Suppressor macrophage treated with lipopolysaccharide for 1 hour (primary cell): ENCODE results near the gene NELL1.

Source experiments
- DNase-seq, 3 donors: peaks; one replicate each; pipeline ENCODE4 v3.0.0-alpha.2; 2020 to 2022

The NELL1 gene

DNA sequence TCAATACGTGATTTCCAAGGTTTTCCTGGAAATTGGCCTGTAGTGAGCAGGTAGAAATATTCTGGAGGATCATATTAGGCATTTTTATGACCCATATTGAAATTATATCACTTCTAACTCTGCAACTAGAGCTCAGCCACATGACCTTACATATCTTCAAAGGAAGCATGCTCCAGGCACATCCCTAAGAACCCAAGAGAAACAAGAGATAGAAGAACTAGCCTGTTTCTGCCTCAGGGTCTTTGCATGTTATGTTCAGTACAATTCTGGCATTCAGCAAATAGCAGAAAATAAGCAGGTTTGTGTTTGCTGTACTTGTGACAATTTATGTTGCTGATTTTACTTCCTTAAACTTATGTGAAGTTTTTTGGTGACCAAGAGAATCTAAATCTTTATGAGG is 859.8 kb downstream of the NELL1 start:
- DNase-seq, result no peak

DNA sequence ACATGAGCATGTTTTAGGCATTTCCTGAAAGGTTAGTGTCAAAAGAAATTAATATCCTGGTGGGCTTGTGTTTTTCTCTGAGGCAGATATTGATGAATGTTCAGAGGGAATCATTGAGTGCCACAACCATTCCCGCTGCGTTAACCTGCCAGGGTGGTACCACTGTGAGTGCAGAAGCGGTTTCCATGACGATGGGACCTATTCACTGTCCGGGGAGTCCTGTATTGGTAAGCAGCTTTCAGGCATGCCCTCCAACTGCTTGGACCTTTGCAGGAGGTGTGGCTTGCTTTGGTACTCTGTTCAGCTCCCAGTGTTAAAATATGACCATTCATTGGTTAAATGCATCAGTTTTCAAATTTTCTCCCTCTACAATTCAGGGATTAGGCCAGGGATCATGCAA is 864.9 kb downstream of the NELL1 start:
- no peak for DNase-seq

DNA sequence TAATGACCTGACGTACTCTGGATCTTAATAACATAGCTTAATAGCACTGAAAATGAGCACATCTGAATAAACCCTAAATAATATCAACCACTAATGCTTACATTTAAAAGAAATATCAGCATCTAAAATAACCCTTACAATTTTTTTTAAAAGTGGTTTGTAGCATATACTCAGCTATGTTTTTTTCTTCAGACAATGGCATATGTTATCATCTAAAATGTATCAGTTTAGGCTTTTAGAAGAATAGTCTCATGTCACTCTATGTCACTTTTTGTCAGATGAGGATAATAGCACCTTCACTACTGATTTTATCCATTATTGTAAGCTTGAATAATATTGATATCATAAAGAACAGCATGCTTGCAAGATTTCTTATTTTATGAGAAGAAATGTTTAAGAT is 868.6 kb downstream of the NELL1 start:
- DNase-seq, result no peak

DNA sequence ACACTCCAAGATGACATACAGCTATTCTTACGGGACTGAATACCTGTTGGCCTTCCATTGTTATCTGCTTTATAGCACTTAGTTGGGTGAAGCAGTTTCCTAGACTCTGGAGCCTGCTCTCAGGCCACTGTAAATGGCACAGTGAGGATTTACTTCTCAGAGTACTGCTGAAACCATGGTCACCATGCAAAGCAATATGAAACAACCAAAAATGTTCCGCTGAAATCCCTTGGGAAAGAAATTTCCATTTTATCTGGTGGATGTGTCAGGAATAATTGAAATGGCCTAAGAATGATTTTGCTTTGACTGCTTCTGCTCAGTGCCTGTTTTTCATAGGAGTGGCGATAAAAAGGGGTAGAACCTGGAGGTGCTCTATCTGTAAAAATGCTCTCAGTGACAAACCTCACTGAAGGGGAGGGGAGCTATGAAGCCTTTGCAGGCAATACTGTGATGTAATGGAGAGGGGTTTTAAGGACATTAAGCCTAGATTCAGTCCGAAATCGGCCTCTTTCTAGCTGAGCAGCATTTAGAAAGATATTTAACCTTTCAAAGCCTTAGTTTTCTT is 871.9 kb downstream of the NELL1 start:
- DNase-seq, result no peak

DNA sequence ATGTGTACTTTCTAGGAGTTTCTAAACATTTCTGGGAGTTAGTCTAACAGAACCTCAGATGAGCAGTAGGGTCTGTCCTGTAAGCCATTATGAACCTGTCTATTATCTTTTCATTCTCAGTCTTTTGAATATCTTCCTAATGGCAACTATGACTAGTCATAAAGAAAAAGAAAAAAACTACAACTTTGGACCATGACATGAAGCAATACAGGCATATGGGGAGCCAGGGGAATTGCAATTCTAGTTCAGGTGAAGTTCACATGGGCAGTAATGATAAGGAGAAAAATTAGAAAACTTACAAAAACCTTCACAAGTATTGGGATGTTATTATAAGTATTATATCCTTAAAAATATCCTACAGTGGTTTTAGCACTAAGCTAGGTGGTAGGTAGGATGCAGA is 874.5 kb downstream of the NELL1 start:
- no peak for DNase-seq

DNA sequence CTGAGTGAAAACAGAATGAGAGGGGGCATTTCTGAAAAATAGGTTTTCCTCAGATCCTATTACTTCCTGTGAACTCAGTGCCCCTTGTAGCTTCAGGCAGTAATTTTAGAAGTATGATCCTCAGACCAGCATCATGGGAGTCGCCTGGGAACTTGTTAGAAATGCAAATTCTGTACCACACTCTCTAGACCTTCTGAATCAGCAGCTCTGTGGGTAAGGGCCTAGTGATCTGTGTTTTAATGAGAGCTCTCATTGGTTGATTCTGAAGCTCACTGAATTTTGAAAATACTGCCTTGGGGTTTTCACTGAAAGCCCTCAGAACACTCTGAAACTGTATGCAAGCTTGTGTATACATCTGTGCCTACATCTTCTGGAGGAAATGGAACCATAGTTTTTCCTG is 876.3 kb downstream of the NELL1 start:
- no peak for DNase-seq

DNA sequence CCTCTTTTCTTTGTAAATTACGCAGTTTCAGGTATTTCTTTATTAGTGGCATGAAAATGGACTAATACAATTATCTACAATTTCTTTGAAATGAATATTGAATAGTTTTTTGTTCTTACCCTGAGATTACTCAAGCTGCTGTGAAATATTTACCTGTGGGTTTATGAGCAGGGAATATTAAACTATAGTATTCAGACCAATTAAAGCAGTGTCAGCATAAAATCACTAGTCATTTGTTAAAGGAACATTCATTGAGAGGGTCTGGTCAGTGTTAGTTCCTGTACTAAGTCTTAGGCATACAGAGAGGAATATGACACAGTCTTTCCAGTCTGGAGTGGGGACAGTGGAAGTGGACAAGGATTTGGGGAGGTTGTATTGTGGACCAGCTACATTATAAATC is 877.3 kb downstream of the NELL1 start:
- no peak for DNase-seq

DNA sequence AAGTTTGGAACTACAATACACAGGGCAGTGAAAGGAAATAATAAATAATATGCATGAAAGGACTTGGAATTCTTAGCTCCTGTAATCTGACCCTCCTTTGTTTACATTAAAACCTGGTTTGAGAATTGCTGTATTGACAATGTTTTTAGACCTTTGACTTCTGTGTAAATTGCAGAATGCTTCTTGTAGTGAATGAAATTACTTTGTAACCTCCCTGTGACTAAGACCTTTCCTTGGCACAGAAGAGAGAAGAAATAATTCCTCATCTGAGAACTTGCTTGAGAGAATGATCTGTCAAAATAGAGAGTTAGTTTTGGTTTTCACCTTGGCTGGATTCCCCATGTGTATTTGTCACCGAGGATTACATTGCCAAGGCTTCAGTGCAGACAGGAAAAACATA is 883.5 kb downstream of the NELL1 start:
- DNase-seq, result no peak

DNA sequence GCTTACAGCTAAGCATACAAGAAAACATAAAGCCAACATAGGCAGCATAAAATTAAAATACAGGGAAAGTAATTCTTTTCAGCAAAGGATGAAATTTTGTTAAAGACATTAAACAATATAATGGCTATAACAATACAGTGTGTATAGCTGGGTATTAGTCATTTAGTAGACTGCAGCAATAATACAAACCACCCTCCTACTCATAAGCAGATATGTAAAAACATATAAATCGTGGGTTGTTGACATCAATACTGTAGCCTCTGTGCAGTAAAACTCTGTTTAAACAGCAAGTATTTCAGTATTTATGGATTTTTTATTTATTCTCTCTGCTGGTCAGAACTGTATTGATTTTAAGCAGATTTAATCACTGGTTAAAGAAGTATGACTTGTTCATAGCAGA is 884.4 kb downstream of the NELL1 start:
- no peak for DNase-seq

DNA sequence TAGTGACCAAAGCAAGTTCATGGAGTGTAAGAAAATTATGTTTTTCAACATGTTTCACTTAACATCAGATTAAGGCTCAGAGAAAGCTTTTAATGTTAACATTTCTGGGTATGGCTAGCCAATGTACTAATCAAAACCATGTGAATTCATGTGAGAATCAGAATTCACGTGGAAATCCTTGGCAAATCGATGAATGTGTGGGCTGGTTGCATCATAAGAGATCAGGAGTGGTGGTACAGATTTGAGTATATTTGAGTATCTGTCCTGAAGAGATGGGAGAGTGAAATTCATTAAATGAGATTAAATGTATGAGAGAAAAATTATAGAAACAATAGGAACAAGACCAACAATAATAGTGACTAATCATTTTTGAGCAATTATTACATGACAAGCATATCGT is 884.9 kb downstream of the NELL1 start:
- DNase-seq, result no peak

DNA sequence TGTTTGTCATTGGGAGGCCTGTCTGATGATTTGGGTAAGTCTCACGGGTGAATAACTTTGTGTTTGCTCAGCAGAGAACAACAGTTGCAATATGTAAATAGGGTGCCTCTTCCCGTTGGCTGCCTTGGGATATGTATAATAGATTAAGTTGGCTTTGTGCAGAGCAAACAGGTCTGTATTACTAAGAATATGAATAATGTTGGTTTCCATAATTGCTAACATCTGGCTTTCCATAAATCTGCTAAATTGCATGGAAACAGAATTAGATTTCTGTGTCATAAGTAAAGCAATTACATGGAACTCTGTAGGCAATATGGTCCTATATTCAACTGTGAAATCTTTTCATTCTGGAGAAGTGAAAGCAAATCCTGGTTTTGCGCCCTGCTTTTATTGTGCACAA is 887.5 kb downstream of the NELL1 start:
- no peak for DNase-seq

DNA sequence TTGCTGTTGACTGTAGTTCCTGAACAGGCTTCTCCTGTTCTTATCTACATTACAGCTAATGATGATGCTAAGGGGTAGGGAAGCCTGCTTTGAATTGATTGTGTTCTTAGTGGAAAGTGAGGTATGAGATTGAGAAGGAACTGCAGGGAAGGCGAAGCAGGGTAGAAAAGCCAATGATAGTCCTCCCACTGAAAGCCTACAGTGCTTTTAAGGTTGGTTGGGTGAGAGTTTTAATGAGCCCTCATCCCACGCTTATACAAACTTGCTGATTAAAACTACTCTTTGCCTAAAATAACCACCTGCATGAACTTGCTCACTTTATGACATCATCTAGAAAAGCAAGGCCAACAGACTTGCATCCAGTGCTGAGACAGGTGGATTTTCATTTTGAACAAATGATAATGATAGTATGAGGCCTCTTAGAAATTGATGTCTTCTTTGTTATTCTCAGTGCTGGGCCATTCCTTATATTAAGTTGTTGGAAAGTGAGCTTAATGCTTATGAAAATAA is 891.1 kb downstream of the NELL1 start:
- no peak for DNase-seq

DNA sequence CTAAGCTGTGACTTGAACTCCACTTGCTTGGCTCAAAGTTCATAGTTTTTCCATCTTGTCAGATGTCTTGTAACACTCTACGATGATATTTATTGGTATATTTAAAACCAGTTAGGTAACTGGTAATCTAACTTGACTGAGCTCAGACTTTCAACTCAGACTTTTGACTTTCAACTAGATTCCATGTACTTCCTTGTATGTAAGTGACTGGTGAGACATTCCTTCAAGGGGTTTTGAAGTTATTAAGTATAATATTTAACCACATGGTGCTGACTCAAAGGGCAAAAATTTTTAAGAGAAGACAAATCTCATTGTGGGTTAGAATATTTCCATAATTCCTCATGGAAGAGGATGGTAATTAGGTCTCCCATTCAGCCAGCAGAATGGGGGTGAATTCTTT is 892.2 kb downstream of the NELL1 start:
- DNase-seq, result no peak

DNA sequence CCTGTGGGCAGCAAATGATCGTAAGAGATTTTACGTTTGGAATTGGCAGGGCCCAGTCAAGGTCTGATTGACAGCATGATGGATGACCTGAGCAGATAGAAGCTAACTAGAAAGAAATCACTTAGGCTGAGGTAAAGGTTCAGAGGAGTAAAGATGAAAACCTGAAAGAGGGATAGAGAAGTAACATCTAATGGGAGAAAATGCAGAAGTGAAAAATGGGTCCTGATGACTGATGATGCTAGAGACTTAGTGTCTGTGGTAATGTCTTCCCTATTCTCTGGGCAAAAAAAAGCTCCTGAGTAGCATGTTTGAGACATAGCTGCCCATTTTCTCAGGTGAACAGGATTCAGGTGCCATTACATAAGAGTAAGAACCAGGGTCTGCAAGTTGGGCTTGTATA is 894.7 kb downstream of the NELL1 start:
- no peak for DNase-seq

DNA sequence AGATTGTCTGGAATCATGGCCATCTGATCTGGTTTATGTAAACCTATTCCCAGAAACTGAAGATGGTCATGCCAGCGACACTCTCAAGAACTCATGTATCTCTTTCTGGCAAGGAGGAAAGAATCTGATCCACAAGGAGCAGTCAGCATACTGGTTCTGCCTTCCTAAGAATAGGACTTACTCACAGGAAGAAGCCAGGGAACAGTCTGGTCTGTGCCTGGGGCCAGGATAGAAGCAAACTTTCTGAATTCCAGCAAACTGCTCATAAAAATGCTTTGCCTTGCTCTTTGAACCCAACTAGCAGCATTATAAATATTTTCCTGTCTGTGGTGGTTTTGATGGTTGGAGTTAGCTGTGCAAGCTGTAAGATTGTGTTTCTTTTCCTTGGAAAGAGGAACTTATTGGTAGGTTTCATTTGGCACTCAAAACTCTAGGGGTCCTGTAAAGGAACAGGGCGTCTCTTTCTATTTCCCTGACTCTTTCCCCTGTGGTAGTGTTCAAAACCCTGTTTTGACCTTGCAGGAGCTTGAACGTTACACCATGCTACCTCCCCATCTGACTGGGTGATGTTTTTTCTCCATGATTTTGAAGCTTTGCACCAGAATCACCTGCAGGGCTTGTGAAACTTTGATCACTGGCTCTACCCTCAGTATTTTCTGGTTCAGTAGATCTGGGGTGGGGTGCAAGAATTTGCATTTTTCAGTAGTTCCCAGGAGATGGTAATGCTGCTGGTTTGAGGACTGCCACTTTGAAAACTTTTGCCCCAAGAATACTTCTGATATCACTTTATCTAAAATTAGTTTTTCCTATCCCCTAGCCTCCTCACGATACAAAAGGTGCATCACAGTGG is 895.7 kb downstream of the NELL1 start:
- DNase-seq, result no peak

DNA sequence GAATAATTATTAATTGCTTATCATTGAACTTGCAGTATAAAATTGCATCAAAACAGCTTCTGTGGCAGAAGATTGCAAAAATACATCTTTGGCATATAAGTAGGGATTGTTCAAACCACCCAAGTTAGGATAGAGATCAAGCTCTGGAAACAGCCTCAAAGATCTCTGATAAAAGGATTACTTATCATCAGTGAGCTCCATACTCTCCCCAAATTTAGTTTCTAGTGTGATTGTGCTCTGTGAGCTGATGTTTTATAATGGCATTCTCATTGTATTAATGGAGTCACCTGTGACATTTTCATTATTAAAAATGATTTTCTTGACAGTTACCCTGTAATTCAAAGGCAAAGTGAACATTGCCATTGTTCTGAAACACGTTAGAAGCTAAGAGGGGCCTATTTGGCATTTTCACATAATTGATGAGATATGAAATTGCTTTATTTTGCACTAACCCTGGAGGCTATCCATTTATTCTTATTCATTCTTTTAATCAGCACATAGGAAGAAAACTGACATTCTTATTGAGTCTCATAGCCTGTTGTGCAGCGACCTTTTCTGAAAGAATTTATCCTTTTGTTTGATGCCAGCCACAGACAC is 897.2 kb downstream of the NELL1 start:
- no peak for DNase-seq

DNA sequence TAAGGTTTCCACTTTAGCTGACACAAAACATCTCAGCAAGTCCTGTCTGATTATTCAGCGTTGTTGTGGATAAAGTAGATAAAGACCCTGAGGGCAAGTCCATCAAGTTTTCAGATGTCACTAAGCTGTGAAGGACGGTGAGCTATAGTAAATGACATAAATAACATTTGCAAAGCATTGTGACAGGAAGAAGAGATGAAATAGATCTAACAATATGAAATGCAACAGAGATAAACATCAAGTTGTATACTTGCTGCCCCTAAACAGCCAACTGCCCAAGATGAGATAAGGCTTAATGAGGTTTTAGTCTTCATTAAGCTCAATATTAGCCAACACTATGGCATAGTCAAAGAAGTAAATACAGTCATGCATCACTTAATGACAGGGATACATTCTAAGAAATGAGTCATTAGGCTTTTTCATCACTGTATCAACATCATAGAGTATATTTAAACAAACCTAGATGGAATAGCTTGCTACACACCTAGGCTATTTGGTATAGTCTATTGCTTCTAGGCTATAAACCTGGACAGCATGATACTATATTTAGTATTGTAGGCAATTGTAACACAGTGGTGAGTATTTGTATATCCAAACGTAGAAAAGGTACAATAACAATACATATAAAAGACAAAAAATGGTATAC is 898.4 kb downstream of the NELL1 start:
- no peak for DNase-seq

DNA sequence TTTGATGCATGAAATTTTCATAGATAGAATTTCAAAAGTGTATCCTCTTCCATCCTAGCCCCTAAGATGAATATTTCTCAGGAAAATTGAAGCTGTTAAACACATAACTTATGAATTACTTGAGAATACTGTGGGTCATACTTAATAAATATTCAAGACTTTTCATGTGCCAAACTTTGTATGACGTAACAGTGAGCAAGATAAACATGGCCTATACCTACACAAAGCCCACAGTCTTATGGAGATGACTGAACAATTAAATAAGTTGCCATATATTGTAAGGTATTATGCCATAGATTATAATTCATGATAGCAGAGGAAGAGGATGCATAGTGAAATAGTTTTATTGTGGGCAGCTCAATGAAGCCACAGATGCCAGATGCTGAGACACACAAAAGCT is 902.8 kb downstream of the NELL1 start:
- DNase-seq, result no peak

DNA sequence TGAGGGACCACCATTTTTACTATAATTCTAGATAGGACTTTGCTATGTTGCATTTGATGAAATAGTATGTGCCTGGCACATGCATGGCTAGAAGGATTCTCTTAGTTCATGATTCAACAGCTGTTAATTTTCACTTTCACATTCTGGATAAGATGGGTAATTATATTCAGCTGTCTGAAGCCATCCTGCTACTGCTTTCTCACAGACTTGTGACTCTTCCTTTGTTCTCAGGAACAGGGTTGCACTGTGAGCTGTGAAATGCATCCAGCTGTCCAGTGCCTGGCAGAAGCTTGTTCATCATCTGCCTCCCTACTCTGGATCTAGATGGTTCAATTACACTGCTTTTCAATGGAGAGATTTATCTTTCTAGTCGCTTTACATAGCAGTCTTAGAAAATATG is 913.4 kb downstream of the NELL1 start:
- DNase-seq, result no peak

DNA sequence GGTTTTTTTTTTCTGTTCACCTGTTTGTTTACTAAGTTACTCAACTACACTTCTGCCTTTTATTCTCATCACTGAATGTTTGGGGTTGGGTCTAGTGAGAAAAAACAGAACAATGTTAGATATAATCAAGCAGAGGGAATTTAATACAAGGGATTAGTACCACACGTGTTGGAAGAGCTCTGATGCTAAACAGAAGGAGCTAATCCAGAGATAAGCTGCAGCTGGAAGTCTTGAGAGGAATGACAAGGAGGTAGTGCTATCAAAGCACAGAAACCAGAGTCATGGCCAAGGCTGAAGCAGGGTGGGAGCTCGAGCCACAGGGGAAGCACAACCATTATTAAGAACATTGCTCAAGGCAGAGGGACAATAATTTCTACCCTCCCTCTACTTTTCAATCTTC is 919.4 kb downstream of the NELL1 start:
- no peak for DNase-seq

DNA sequence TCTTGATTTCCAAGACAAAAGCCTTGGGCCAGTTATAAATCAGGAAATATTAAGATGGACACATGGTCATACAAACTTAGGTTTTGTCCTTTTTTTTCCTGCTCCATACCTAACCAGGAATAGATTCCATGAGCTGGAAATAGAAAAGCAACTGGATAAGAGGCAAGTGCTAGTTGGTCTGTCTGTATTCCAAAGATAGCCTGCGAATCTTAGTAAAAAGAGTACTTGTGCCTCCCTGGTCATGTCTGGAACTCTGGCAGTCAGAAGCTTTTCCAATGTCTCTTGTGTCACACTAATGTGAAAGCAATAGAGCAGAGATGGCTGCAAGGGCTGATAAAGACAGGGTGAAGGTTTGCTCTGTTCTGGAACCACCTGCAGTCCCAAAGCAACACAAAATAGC is 933.3 kb downstream of the NELL1 start:
- no peak for DNase-seq

DNA sequence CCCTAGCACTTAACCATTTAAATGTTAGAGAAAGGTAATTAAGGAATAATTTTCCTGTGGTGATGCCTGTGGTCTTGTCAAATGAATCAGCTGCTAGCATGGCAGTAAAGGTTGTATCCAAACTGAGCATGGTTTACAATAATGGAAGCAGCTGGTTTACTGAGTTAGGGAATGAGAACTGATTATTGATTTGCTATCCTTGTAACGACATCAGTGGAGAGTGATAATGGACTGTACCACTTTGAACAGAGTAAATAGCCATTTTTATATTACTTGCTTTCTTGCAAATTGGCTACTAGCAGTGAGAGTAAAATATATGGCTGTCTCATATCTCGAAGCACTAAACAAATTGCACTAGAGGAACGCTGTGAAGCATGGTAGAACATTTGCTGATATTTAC is 934.5 kb downstream of the NELL1 start:
- no peak for DNase-seq

DNA sequence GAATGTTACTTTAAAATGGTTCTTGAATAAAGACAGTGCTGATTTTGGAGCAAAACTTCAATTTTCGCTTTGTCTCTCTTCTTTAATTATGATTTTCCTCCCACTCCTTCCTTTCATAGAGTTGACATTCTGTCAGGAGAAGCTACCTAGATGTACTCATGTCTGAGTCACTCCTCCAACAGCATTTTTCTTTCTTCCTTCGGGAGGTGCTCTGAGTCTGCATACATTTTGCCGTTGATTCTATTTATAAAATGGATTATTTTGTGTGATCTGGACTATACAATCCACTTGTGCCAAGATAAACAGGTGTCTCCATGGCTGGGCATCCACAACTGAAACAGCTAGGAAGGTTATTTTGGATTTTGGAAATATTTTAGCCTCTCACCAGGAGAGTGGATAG is 935.2 kb downstream of the NELL1 start:
- DNase-seq, result no peak

DNA sequence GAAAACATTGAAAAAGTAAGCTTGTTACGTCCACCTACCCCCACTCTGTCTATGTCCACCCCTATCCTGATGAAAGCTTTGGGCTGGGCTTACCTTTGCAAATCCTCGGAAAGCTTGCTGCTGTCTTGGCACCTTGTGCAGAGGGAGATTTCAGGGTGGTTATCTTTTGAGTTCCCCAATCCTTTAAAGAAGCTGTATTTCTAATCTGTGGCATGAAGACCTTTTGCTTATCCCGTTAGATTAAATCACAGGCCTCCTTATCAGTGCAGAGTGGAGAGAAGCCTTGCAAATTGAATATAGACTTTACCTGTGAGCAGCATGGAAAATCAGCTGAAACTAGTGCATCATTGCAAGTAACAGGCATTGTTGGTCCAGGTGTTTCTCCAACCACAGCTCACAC is 942.9 kb downstream of the NELL1 start:
- no peak for DNase-seq
